Placental epithelial cell (primary cell): Measurements from ENCODE around the gene COA6. TPM values are rescaled to one million over a fixed set of nuclear protein-coding genes. Genes with fewer than 3 reads are reported as not detected.

ENCODE experiments used
- total RNA-seq: library from RNA; depleted of rRNA; stranded (reverse); fragments of >200 nt; gene quantifications from 2 replicates; pipeline ENCODE4 v1.2.3, GENCODE V29; 2012

Gene COA6, protein sequence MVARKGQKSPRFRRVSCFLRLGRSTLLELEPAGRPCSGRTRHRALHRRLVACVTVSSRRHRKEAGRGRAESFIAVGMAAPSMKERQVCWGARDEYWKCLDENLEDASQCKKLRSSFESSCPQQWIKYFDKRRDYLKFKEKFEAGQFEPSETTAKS
- 9.1 and 16.1 TPM in 2 replicates for total RNA-seq

DNA sequence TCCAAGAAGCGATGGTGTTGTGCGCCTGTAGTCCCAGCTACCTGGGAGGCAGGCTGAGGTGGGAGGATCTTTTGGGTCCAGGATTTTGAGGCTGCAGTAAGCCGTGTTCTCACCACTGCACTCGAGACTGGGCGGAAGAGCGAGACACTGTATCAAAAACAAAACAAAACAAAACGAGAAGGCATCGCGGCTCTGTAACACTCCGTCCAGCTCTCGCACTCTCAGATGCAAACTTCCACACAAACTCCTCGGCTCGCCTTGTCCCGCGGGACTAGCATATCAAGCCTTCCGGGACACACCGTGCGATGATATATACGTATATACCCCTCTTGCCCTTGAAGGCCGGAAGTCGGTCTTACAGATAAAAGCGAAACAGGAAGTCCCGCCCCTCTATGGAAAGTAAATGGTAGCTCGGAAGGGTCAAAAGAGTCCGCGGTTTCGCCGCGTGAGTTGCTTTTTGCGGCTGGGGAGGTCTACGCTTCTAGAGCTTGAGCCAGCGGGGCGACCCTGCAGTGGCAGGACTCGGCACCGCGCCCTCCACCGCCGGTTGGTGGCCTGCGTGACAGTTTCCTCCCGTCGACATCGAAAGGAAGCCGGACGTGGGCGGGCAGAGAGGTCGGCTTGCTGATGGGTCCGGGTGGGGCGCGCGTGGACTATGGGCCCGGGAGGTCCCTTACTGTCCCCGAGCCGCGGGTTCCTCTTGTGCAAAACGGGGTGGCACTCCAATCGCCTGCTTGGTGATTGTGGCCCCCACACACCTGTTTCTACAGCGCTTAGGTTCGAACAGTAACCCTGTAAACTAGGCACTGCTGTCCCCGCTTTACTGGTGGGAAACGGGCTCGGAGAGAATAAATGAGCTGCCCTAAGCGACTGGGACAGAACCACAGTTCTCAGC is at the start of gene COA6:
Gene COA6, plus strand, starts transcription at position 393 of the 895 bp plus-strand sequence. Its CDS starts 11 bp downstream, at position 404.

Other genes starting within 250 kb of the COA6 start
- gene TARBP1, start 105.7 kb downstream of the COA6 start, total RNA-seq = 7.1 and 16.7 TPM in 2 replicates
- 61.6 and 77.2 TPM in 2 replicates for gene IRF2BP2, start 236.7 kb downstream of the COA6 start, total RNA-seq